Prostate gland (tissue), 2 donors: Measurements from ENCODE around the gene PCYOX1L. TPM values are rescaled to one million over a fixed set of nuclear protein-coding genes. Genes with fewer than 3 reads are reported as not detected.

Source experiments
- DNase-seq: peaks from one replicate; pipeline ENCODE4 v3.0.0-alpha.2; 2019; ENCODE audit warnings: low spot score
- H3K27ac ChIP-seq, 2 donors: fragments of 200-600 bp; sonication (generic); 2 replicates each; pipeline ENCODE4 v1.5.1; 2017 to 2019
- H3K27me3 ChIP-seq: fragments of 200-600 bp; sonication (generic); replicated peaks from 2 replicates; pipeline ENCODE4 v1.5.1; 2019; ENCODE audit not compliant: insufficient read depth
- H3K36me3 ChIP-seq, 2 donors: fragments of 200-600 bp; sonication (generic); 1 replicate in 1 of 2; 2 replicates in 1 of 2; pipeline versions ENCODE4 v1.5.1 to v1.8.1; 2017 to 2019
- H3K4me1 ChIP-seq: fragments of 200-600 bp; sonication (generic); replicated peaks from 2 replicates; pipeline ENCODE4 v1.5.1; 2019
- H3K4me3 ChIP-seq, 2 donors: fragments of 200-600 bp; sonication (generic); 2 replicates each; pipeline ENCODE4 v1.5.1; 2017 to 2019
- H3K9me3 ChIP-seq: fragments of 200-600 bp; sonication (generic); 2 replicates; pipeline ENCODE4 v1.5.1; 2017
- CTCF ChIP-seq, 4 experiments: fragments of 200-600 bp in 2 of 4; fragments of 450-650 bp in 2 of 4; sonication (generic) in 2 of 4; IDR thresholded peaks; 1 replicate in 3 of 4; 2 replicates in 1 of 4; pipeline ENCODE4 v1.5.1; 2016 to 2019; ENCODE audit warnings: antibody characterized with exemption in 4 of 4, mild to moderate bottlenecking in 2 of 4, moderate library complexity in 2 of 4
- POLR2A ChIP-seq: fragments of 450-650 bp; IDR thresholded peaks from one replicate; pipeline ENCODE4 v1.6.1; 2016; ENCODE audit warnings: antibody characterized with exemption, mild to moderate bottlenecking
- POLR2AphosphoS5 ChIP-seq: sonication (generic); formaldehyde crosslinking; IDR thresholded peaks from one replicate; pipeline ENCODE4 v1.6.1; 2017; ENCODE audit warnings: antibody characterized with exemption
- WGBS: methylation state at CpG from one replicate; pipeline ENCODE4 v1.1.5; 2018; 5-methylcytosine and 5-hydroxymethylcytosine counted together
- intact Hi-C: fragments of 100-400 bp; cut with DNase I; formaldehyde crosslinking; loops from one replicate; pipeline ENCODE4 v1.14.2; 2022
- total RNA-seq, 2 donors: library from RNA; depleted of rRNA; stranded (reverse); fragments of >200 nt; gene quantifications; one replicate each; pipeline ENCODE4 v1.1.0, GENCODE V29; 2016

The PCYOX1L gene
- total RNA-seq, 2 donors from 2014 or later = 7.7 to 20.7 TPM

- intact Hi-C loops = loop anchor here (5.0 kb wide), 2 partner anchors 75 to 185 kb away; partner anchors contain the start of gene CSNK1A1
- no peaks in the 10 kb centered on the region for H3K4me1 ChIP-seq
- H3K27ac ChIP-seq = no peak overlapping the region
- peak; percentile 52 for DNase-seq
- H3K9me3 ChIP-seq = no peaks in the 10 kb centered on the region
- H3K4me3 ChIP-seq = no peak overlapping the region
- 52% methylated on average over 14 of the region's 14 CpGs for WGBS
- H3K27me3 ChIP-seq = no peaks in the 10 kb centered on the region
- H3K36me3 ChIP-seq = no peaks in the 10 kb centered on the region
- no peak for TF ChIP-seq POLR2A
- peak; percentile 40 to 75 (median 64) for TF ChIP-seq CTCF (IDR thresholded peaks at IDR 0.05)
- TF ChIP-seq POLR2AphosphoS5 = peak; percentile 30
These were observed 9.6 kb downstream of the PCYOX1L start for GRCh38 chr5:149367249-149367971.

- no peak overlapping the region for H3K27ac ChIP-seq
- 94% methylated on average over 22 of the region's 22 CpGs for WGBS
- no peaks in the 10 kb centered on the region for H3K36me3 ChIP-seq
- H3K4me1 ChIP-seq = no peaks in the 10 kb centered on the region
- no peaks in the 10 kb centered on the region for H3K27me3 ChIP-seq
- intact Hi-C loops = loop anchor here (5.0 kb wide), 2 partner anchors 74 to 184 kb away; partner anchors contain the start of gene CSNK1A1
- H3K4me3 ChIP-seq = no peak overlapping the region
- TF ChIP-seq POLR2A = no peak
- no peak for DNase-seq
- no peaks in the 10 kb centered on the region for H3K9me3 ChIP-seq
These were observed 10.3 kb downstream of the PCYOX1L start for GRCh38 chr5:149367972-149368645.

- H3K27ac ChIP-seq = no peak overlapping the region
- no peak overlapping the region for H3K4me3 ChIP-seq
- H3K36me3 ChIP-seq = no peaks in the 10 kb centered on the region
- DNase-seq = no peak
- H3K27me3 ChIP-seq = no peaks in the 10 kb centered on the region
- 97% methylated on average over 2 of the region's 2 CpGs for WGBS
- TF ChIP-seq POLR2AphosphoS5 = no peak
- TF ChIP-seq POLR2A = no peak
- no peak for TF ChIP-seq CTCF (IDR thresholded peaks at IDR 0.05)
- H3K4me1 ChIP-seq = no peaks in the 10 kb centered on the region
- intact Hi-C loops = no loop called here
- no peaks in the 10 kb centered on the region for H3K9me3 ChIP-seq
These were observed 13.0 kb downstream of the PCYOX1L start for GRCh38 chr5:149370878-149371277.

- no peak for DNase-seq
- WGBS = 49% methylated on average over 12 of the region's 12 CpGs
- H3K27ac ChIP-seq = peak overlapping the region in 1 of 2 donors; percentile 27
These were observed 13.6 kb downstream of the PCYOX1L start for GRCh38 chr5:149371296-149371962.

More at GRCh38 chr5:149371296-149371962, 13.6 kb downstream of the PCYOX1L start:
- Histone ChIP-seq H3K4me1 (no peaks in the 10 kb centered on the region), H3K9me3 (no peaks in the 10 kb centered on the region), H3K27me3 (no peaks in the 10 kb centered on the region), H3K36me3 (no peaks in the 10 kb centered on the region), H3K4me3 (no peak overlapping the region)
- TF ChIP-seq CTCF (IDR thresholded peaks at IDR 0.05) = peak in 3 of 4 experiments; percentile 53 to 64 (median 57)
- TF ChIP-seq POLR2A = no peak
- intact Hi-C loops = no loop called here
